HCT116 (cell line): ENCODE data around the gene NFIL3. TPM values are rescaled to one million over a fixed set of nuclear protein-coding genes. Genes with fewer than 3 reads are reported as not detected.

Experiments used
- ATAC-seq: fragments of 200-7000 bp; cut with Tn5 transposase; 2 replicates; pipeline ENCODE4 v1.9.1; 2020; ENCODE audit warnings: mild to moderate bottlenecking, moderate library complexity
- BruUV-seq: library from RNA; stranded (reverse); fragments of 400-500 nt; replicated peaks from 2 replicates; lab custom pipeline; 2021; lab: Mats Ljungman, UMichigan
- CTCF ChIA-PET: fragments of 300-600 bp; sonication (Branson Sonifier 250); formaldehyde crosslinking; loops from one replicate; lab custom pipeline; 2021; ENCODE audit warnings: antibody characterized with exemption; lab: Charles Lee
- POLR2A ChIA-PET: fragments of 300-600, 350-600 bp; sonication (Branson Sonifier 250); formaldehyde crosslinking; loops from one replicate; lab custom pipeline; 2021; ENCODE audit warnings: antibody characterized with exemption; lab: Charles Lee
- RAD21 ChIA-PET, 2 experiments: fragments of 300-600 bp; sonication (Branson Sonifier 250); formaldehyde crosslinking; loops; one replicate each; lab custom pipeline; 2023; ENCODE audit warnings: low total read pairs in 2 of 2; ENCODE audit not compliant: uncharacterized antibody in 2 of 2, unreplicated experiment in 2 of 2, low non-redundant PET in 1 of 2; lab: Charles Lee
- DNase-seq: peaks from one replicate; pipeline ENCODE4 v3.0.0-alpha.2; 2010; ENCODE audit warnings: low read depth, low spot score
- H2AFZ ChIP-seq: fragments of 200-600 bp; shearing (Covaris generic), sonication (generic); 2 replicates; pipeline ENCODE4 v1.6.1; 2017; ENCODE audit warnings: low read depth, mixed run types, mixed read lengths, antibody characterized with exemption, low read length; ENCODE audit not compliant: poor library complexity, severe bottlenecking
- H3K27ac ChIP-seq: 2 replicates; pipeline ENCODE4 v1.5.1; 2012; ENCODE audit warnings: low read depth, low read length
- H3K27me3 ChIP-seq: fragments of 200-600 bp; sonication (generic); 2 replicates; pipeline ENCODE4 v1.6.1; 2016; ENCODE audit warnings: mixed run types, low read length, mixed read lengths; ENCODE audit not compliant: insufficient read depth
- H3K36me3 ChIP-seq, 2 experiments: fragments of 200-500 bp in 1 of 2; fragments of 200-600 bp in 1 of 2; sonication (Bioruptor generic) in 1 of 2; sonication (generic) in 1 of 2; 2 replicates each; pipeline versions ENCODE4 v1.5.1 to v1.6.1; 2014 to 2016; ENCODE audit warnings: low read length in 2 of 2, inconsistent platforms in 1 of 2, mixed read lengths in 1 of 2, mixed run types in 1 of 2; ENCODE audit not compliant: insufficient read depth in 2 of 2, control insufficient read depth in 1 of 2
- H3K4me1 ChIP-seq, 2 experiments: fragments of 200-600 bp in 1 of 2; sonication (generic) in 1 of 2; 2 replicates each; pipeline versions ENCODE4 v1.5.1 to v1.6.1; 2012 to 2017; ENCODE audit warnings: low read length in 2 of 2, inconsistent platforms in 1 of 2, mild to moderate bottlenecking in 1 of 2, mixed read lengths in 1 of 2, mixed run types in 1 of 2, moderate library complexity in 1 of 2; ENCODE audit not compliant: insufficient read depth in 2 of 2, control insufficient read depth in 1 of 2
- H3K4me2 ChIP-seq: fragments of 200-600 bp; sonication (generic); 2 replicates; pipeline ENCODE4 v1.6.1; 2017; ENCODE audit warnings: mixed run types, low read length, mixed read lengths
- H3K4me3 ChIP-seq, 2 experiments: fragments of 200-600 bp in 1 of 2; sonication (generic) in 1 of 2; replicated peaks in 1 of 2; 2 replicates each; pipeline ENCODE4 v1.5.1; 2011 to 2016; ENCODE audit warnings: low read length in 2 of 2, control low read depth in 1 of 2, low read depth in 1 of 2, mild to moderate bottlenecking in 1 of 2, mixed read lengths in 1 of 2, mixed run types in 1 of 2
- H3K79me2 ChIP-seq: fragments of 200-600 bp; sonication (generic); 2 replicates; pipeline ENCODE4 v1.6.1; 2017; ENCODE audit warnings: mild to moderate bottlenecking, mixed run types, low read length, moderate library complexity, mixed read lengths; ENCODE audit not compliant: insufficient read depth
- H3K9ac ChIP-seq: fragments of 200-600 bp; sonication (generic); 2 replicates; pipeline ENCODE4 v1.6.1; 2016; ENCODE audit warnings: low read length, mixed read lengths
- H3K9me2 ChIP-seq: fragments of 200-600 bp; sonication (generic), shearing (Covaris generic); 2 replicates; pipeline ENCODE4 v1.6.1; 2017; ENCODE audit warnings: mixed run types, mild to moderate bottlenecking, moderate library complexity; ENCODE audit not compliant: insufficient read depth
- H3K9me3 ChIP-seq, 2 experiments: fragments of 200-500 bp in 1 of 2; fragments of 200-600 bp in 1 of 2; sonication (Bioruptor generic) in 1 of 2; sonication (generic) in 1 of 2; 2 replicates each; pipeline ENCODE4 v1.6.1; 2014 to 2017; ENCODE audit warnings: low read length in 2 of 2, mixed read lengths in 2 of 2, inconsistent platforms in 1 of 2, low read depth in 1 of 2, mild to moderate bottlenecking in 1 of 2, mixed run types in 1 of 2, moderate library complexity in 1 of 2; ENCODE audit not compliant: control insufficient read depth in 1 of 2, insufficient read depth in 1 of 2
- H4K20me1 ChIP-seq: fragments of 200-600 bp; sonication (generic), shearing (Covaris generic); 2 replicates; pipeline ENCODE4 v1.6.1; 2017; ENCODE audit warnings: mixed run types, mild to moderate bottlenecking, moderate library complexity; ENCODE audit not compliant: insufficient read depth
- CEBPB ChIP-seq: IDR thresholded peaks from 2 replicates; pipeline ENCODE4 v1.6.1; 2012; ENCODE audit warnings: low read depth
- ELF1 ChIP-seq: IDR thresholded peaks from 2 replicates; pipeline ENCODE4 v1.6.1; 2012; ENCODE audit warnings: low read depth, borderline replicate concordance
- EZH2phosphoT487 ChIP-seq: fragments of 200-600 bp; IDR thresholded peaks from 2 replicates; pipeline ENCODE4 v1.6.1; 2018; ENCODE audit warnings: antibody characterized with exemption, borderline replicate concordance
- FOSL1 ChIP-seq: IDR thresholded peaks from 2 replicates; pipeline ENCODE4 v1.6.1; 2012; ENCODE audit warnings: low read depth
- POLR2A ChIP-seq: IDR thresholded peaks from 2 replicates; pipeline ENCODE4 v1.7.0; 2011; ENCODE audit warnings: borderline replicate concordance; ENCODE audit not compliant: insufficient read depth, insufficient read length; ENCODE audit errors: extremely low read depth
- POLR2AphosphoS5 ChIP-seq: IDR thresholded peaks from 2 replicates; pipeline ENCODE4 v1.6.1; 2011; ENCODE audit warnings: mild to moderate bottlenecking, low read depth, low read length, moderate library complexity
- RAD21 ChIP-seq: IDR thresholded peaks from 2 replicates; pipeline ENCODE4 v1.6.1; 2012; ENCODE audit warnings: low read depth, mild to moderate bottlenecking
- SIN3A ChIP-seq: IDR thresholded peaks from 2 replicates; pipeline ENCODE4 v1.6.1; 2012; ENCODE audit warnings: low read depth
- YY1 ChIP-seq: IDR thresholded peaks from 2 replicates; pipeline ENCODE4 v1.6.1; 2011; ENCODE audit warnings: low read length, low read depth, moderate library complexity, mild to moderate bottlenecking; ENCODE audit not compliant: insufficient replicate concordance; ENCODE audit errors: extremely low read depth
- intact Hi-C: fragments of 100-400 bp; cut with micrococcal nuclease; formaldehyde crosslinking; loops from 2 replicates; pipeline ENCODE4 v1.10.0; 2022
- total RNA-seq: library from RNA; stranded (reverse); gene quantifications from one replicate; pipeline ENCODE4 v1.2.1, GENCODE V29; 2021; ENCODE audit not compliant: unreplicated experiment
- TF ChIP-seq, protein P1 (sequence below): IDR thresholded peaks from 2 replicates; pipeline ENCODE4 v1.6.1; 2012; ENCODE audit warnings: low read depth

The NFIL3 gene
- total RNA-seq, 1 experiment from 2014 or later = 38.0 TPM

DNA sequence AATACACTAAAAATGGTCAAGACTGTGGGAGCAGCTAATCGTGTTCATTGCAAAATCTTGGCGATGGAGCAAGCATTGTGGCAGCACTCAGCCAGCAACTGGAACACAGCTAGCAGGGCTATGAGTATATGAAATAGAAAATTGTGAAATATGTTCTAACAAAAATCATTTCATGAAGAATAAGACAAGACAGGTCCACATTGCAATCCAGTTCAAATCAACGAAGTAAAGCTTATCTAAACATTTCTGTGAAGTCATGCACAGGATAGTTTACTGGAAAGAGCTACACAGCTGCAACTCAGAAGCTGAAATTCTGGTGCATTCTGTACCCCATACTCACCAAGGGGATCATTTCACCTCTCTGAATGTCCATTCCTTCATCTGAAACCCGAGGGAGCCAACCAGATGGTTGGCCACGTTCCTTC is 5.3 kb upstream of the NFIL3 start:
- ATAC-seq (no peak), DNase-seq (no peak)
- POLR2A ChIA-PET = no interaction called here
- H3K4me2 ChIP-seq = no peak overlapping the region
- RAD21 ChIA-PET = no interaction called here
- intact Hi-C loops = loop anchor here (5.0 kb wide), 2 partner anchors 232 to 253 kb away; no protein-coding TSS in a partner anchor
- H4K20me1 ChIP-seq = no peaks in the 10 kb centered on the region
- no peak overlapping the region for H3K9ac ChIP-seq
- no TSS peak for BruUV-seq
- no peaks in the 10 kb centered on the region for H3K36me3 ChIP-seq
- no peaks in the 10 kb centered on the region for H3K27me3 ChIP-seq
- H2AFZ ChIP-seq = no peak overlapping the region
- H3K9me2 ChIP-seq = no peaks in the 10 kb centered on the region
- peaks cover 27 to 51% of the 10 kb centered on the region in 2 experiments for H3K4me1 ChIP-seq
- CTCF ChIA-PET = interaction anchor here (5.6 kb wide), 1 partner anchor 513 kb away, joined by 62 read pairs; no protein-coding TSS in a partner anchor
- no peak overlapping the region for H3K27ac ChIP-seq
- H3K9me3 ChIP-seq = no peaks in the 10 kb centered on the region
- no peaks in the 10 kb centered on the region for H3K79me2 ChIP-seq
- no peak overlapping the region for H3K4me3 ChIP-seq
- TF ChIP-seq CEBPB (no peak), EZH2phosphoT487 (no peak), YY1 (no peak), SIN3A (no peak), POLR2AphosphoS5 (no peak), POLR2A (no peak), FOSL1 (no peak), ELF1 (no peak), RAD21 (no peak)
- TF ChIP-seq, protein P1, sequence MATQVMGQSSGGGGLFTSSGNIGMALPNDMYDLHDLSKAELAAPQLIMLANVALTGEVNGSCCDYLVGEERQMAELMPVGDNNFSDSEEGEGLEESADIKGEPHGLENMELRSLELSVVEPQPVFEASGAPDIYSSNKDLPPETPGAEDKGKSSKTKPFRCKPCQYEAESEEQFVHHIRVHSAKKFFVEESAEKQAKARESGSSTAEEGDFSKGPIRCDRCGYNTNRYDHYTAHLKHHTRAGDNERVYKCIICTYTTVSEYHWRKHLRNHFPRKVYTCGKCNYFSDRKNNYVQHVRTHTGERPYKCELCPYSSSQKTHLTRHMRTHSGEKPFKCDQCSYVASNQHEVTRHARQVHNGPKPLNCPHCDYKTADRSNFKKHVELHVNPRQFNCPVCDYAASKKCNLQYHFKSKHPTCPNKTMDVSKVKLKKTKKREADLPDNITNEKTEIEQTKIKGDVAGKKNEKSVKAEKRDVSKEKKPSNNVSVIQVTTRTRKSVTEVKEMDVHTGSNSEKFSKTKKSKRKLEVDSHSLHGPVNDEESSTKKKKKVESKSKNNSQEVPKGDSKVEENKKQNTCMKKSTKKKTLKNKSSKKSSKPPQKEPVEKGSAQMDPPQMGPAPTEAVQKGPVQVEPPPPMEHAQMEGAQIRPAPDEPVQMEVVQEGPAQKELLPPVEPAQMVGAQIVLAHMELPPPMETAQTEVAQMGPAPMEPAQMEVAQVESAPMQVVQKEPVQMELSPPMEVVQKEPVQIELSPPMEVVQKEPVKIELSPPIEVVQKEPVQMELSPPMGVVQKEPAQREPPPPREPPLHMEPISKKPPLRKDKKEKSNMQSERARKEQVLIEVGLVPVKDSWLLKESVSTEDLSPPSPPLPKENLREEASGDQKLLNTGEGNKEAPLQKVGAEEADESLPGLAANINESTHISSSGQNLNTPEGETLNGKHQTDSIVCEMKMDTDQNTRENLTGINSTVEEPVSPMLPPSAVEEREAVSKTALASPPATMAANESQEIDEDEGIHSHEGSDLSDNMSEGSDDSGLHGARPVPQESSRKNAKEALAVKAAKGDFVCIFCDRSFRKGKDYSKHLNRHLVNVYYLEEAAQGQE = no peak
